Memory B cell (primary cell): ENCODE results near the gene IPPK.

Experiments used
- ATAC-seq: fragments of 150-1000 bp; cut with Tn5 transposase; 2 replicates; pipeline ENCODE4 v1.10.0; 2021; ENCODE audit warnings: low read depth, mild to moderate bottlenecking, moderate library complexity
- DNase-seq, 2 donors: peaks; one replicate each; pipeline ENCODE4 v3.0.0; 2022; ENCODE audit warnings: low spot score in 2 of 2
- H3K27ac Mint-ChIP-seq: one replicate; pipeline ENCODE4 v1.8.0; 2022; ENCODE audit warnings: mild to moderate bottlenecking, moderate library complexity, mixed read lengths
- H3K27me3 Mint-ChIP-seq: one replicate; pipeline ENCODE4 v1.8.0; 2022; ENCODE audit warnings: mixed read lengths
- H3K36me3 Mint-ChIP-seq: one replicate; pipeline ENCODE4 v1.8.0; 2022; ENCODE audit warnings: mild to moderate bottlenecking, mixed read lengths
- H3K4me1 Mint-ChIP-seq: one replicate; pipeline ENCODE4 v1.8.0; 2022; ENCODE audit warnings: mixed read lengths
- H3K4me3 Mint-ChIP-seq: one replicate; pipeline ENCODE4 v1.8.0; 2022; ENCODE audit warnings: mild to moderate bottlenecking, moderate library complexity, mixed read lengths
- H3K9me3 Mint-ChIP-seq: one replicate; pipeline ENCODE4 v1.8.0; 2022; ENCODE audit warnings: mixed read lengths

The IPPK gene

GRCh38 chr9:92668746-92669526, 995 bp downstream of the IPPK start:
- no peak for DNase-seq
- H3K27ac Mint-ChIP-seq = peak overlapping the region; percentile 94
- H3K36me3 Mint-ChIP-seq = peaks cover 9% of the 10 kb centered on the region
- peaks cover 28% of the 10 kb centered on the region for H3K4me1 Mint-ChIP-seq
- H3K27me3 Mint-ChIP-seq = no peaks in the 10 kb centered on the region
- ATAC-seq = no peak
- no peaks in the 10 kb centered on the region for H3K9me3 Mint-ChIP-seq
- peak overlapping the region; percentile 92 for H3K4me3 Mint-ChIP-seq

GRCh38 chr9:92666912-92667532, 2.9 kb downstream of the IPPK start:
- Mint-ChIP-seq H3K27me3 (no peaks in the 10 kb centered on the region), H3K4me3 (no peak overlapping the region), H3K9me3 (no peaks in the 10 kb centered on the region), H3K36me3 (peaks cover 6% of the 10 kb centered on the region), H3K27ac (no peak overlapping the region), H3K4me1 (peaks cover 29% of the 10 kb centered on the region)
- no peak for ATAC-seq
- DNase-seq = no peak

DNA sequence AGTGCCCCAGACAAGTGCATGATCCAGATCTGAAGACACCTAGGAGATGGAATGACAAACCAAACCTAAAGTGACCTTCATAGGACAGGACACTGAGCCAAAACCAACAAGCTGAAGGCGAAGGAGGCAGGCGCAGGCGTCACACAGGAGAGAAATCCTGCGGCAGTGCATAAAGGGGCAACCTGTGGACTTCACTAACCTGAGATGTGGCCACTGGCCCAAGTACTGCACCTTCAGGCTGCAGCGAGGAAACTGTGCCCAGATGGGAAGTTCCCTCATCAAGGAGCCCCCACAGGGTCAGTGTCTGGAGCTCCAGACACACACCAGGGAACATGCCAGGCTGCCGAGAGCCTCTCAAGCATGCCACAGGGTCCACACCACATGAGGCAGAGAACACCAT, 3.7 kb downstream of the IPPK start:
- Mint-ChIP-seq H3K36me3 (peaks cover 8% of the 10 kb centered on the region), H3K27ac (no peak overlapping the region), H3K27me3 (no peaks in the 10 kb centered on the region), H3K4me1 (peaks cover 29% of the 10 kb centered on the region), H3K4me3 (no peak overlapping the region), H3K9me3 (no peaks in the 10 kb centered on the region)
- no peak for ATAC-seq
- no peak for DNase-seq

DNA sequence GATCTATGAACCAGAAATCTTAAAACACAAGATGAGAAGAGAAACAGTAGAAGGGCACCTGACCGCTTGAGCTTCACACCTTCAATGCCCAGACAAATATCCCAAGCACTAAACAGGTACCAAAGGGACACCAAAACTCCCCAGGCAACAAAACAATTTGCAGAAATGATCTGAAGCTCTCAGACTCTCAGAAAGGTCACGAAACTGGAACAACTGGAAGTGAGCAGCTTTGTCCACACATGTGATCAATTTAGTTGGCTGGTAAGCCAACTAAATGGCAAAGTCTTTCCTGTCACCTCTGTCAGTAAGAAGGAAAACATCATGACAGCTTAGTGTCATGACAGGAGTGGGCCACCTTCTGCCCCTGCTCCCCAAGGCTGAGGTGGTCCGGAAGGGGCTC, 4.1 kb downstream of the IPPK start:
- H3K27me3 Mint-ChIP-seq = no peaks in the 10 kb centered on the region

GRCh38 chr9:92664394-92665152, 5.4 kb downstream of the IPPK start:
- Mint-ChIP-seq H3K27me3 (no peaks in the 10 kb centered on the region), H3K27ac (no peak overlapping the region), H3K36me3 (peaks cover 8% of the 10 kb centered on the region), H3K9me3 (no peaks in the 10 kb centered on the region), H3K4me3 (no peak overlapping the region), H3K4me1 (peaks cover 34% of the 10 kb centered on the region)
- DNase-seq (no peak), ATAC-seq (no peak)

More for the DNA sequence above, 4.1 kb downstream of the IPPK start:
- Mint-ChIP-seq H3K9me3 (no peaks in the 10 kb centered on the region), H3K4me1 (peaks cover 29% of the 10 kb centered on the region), H3K36me3 (peaks cover 8% of the 10 kb centered on the region), H3K27ac (no peak overlapping the region), H3K4me3 (no peak overlapping the region)
- ATAC-seq (no peak), DNase-seq (no peak)

DNA sequence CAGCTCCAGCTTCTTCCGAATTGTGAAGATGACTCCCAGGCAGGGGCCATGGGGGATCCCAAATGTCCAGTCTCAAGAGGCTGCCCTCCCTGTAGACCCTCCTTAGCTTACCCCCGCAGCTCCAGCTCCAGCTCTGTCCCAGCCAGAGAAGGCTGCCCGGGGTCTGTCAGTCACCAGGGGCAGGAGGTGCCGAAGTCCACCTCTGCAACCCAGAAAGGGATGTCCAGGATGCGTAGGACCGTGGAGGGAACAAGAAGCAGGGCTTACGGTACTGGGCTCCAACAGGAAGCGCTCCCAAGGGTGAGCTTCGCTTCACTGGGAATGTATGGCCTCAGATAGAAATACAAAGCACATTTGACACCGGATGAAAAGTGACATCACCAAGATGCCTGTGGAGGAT, 6.0 kb downstream of the IPPK start:
- DNase-seq (no peak), ATAC-seq (no peak)
- Mint-ChIP-seq H3K9me3 (no peaks in the 10 kb centered on the region), H3K36me3 (peaks cover 8% of the 10 kb centered on the region), H3K27me3 (no peaks in the 10 kb centered on the region), H3K4me1 (peaks cover 29% of the 10 kb centered on the region), H3K27ac (no peak overlapping the region), H3K4me3 (no peak overlapping the region)

DNA sequence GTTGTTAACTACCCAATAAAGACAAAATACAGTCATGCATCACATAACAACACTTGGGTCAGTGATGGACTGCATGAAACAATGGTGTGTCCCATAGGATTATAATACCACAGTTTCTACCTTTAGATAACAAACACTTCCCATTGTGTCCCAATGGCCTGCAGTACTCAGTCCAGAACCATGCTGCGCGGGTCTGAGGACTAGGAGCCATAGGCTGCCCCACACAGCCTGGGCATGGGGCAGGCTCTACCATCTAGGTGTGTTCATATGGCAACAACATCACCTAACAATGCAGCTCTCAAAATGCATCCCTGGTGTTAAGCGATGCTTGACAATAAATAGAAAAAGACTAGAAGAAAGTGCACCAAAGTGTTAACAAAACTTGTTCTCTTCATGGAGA, 6.8 kb downstream of the IPPK start:
- DNase-seq (no peak), ATAC-seq (no peak)
- Mint-ChIP-seq H3K27ac (no peak overlapping the region), H3K36me3 (peaks cover 8% of the 10 kb centered on the region), H3K27me3 (no peaks in the 10 kb centered on the region), H3K4me1 (peaks cover 24% of the 10 kb centered on the region), H3K9me3 (no peaks in the 10 kb centered on the region), H3K4me3 (no peak overlapping the region)

DNA sequence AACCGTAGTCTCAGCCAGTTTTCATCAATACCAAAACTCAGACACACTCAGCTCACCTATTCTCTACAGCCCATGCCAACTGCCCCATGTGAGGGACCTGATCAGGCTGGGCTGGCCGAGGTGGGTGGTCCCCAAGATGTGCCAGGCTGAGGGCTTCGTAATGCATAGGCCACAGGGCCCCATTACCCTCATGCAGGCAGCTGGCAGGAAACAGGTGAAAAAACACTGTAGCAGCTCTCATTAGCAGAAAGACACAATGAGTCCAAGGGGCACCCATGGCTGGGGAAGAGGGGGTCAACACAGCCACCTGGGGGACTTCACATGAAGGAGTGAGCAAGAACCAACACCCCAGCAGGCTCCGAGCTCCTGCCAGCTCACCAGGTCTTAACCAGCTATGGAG, 8.2 kb downstream of the IPPK start:
- H3K4me1 Mint-ChIP-seq = peaks cover 17% of the 10 kb centered on the region
- H3K9me3 Mint-ChIP-seq = no peaks in the 10 kb centered on the region
- DNase-seq = no peak
- no peaks in the 10 kb centered on the region for H3K27me3 Mint-ChIP-seq
- no peak overlapping the region for H3K4me3 Mint-ChIP-seq
- H3K36me3 Mint-ChIP-seq = peaks cover 7% of the 10 kb centered on the region
- ATAC-seq = no peak
- no peak overlapping the region for H3K27ac Mint-ChIP-seq

DNA sequence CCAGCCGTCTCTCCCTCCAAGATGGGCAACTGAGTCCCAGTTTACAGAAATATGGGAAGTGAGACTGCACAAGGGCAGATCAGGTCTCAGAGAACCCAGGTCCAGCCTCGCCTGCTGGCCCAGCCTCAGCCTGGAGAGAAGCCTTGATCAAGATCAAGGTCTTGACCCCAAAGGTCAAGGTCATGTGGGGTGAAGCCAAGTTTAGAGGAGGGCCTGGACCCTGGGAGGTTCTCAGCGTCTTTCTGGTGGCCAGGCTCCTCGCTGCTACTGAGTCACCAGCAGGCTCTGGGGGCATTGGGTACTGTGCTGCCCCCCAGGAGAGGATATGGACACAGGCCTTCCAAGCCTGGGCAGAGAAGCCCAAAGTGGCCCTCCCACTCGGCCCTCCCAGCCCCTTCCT, 8.8 kb downstream of the IPPK start:
- H3K36me3 Mint-ChIP-seq = peaks cover 9% of the 10 kb centered on the region
- no peak for ATAC-seq
- H3K27ac Mint-ChIP-seq = no peak overlapping the region
- no peak for DNase-seq
- H3K4me1 Mint-ChIP-seq = peaks cover 17% of the 10 kb centered on the region
- no peak overlapping the region for H3K4me3 Mint-ChIP-seq
- no peaks in the 10 kb centered on the region for H3K27me3 Mint-ChIP-seq
- no peaks in the 10 kb centered on the region for H3K9me3 Mint-ChIP-seq

GRCh38 chr9:92660266-92660665, 9.7 kb downstream of the IPPK start:
- Mint-ChIP-seq H3K27me3 (no peaks in the 10 kb centered on the region), H3K9me3 (no peaks in the 10 kb centered on the region), H3K36me3 (peaks cover 12% of the 10 kb centered on the region), H3K4me3 (no peak overlapping the region), H3K27ac (no peak overlapping the region), H3K4me1 (peaks cover 17% of the 10 kb centered on the region)
- ATAC-seq (no peak), DNase-seq (no peak)

GRCh38 chr9:92659601-92660000, 10.3 kb downstream of the IPPK start:
- Mint-ChIP-seq H3K9me3 (no peaks in the 10 kb centered on the region), H3K27me3 (no peaks in the 10 kb centered on the region), H3K4me3 (no peak overlapping the region), H3K4me1 (peaks cover 12% of the 10 kb centered on the region), H3K36me3 (peaks cover 14% of the 10 kb centered on the region), H3K27ac (no peak overlapping the region)
- ATAC-seq = no peak
- no peak for DNase-seq

DNA sequence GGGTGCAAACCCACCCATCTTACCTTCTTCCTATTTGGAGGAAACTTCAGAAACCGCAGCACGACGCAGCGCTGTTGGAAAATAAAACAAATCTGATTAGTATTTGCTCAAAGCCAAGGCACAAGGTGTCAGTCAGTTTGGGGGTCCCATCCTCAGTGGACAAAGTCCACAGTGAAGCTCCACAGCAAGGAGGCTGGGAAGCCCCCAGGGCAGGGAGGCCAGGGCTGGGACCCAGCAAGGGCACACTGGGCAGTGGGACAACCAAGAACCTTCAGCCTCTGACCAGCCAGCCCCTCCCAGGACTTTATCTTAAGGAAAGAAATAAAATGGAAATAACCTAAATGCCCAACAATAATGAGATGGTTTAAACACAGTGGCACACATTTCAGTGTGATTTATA, 11.3 kb downstream of the IPPK start:
- ATAC-seq (no peak), DNase-seq (no peak)
- Mint-ChIP-seq H3K36me3 (peaks cover 14% of the 10 kb centered on the region), H3K9me3 (no peaks in the 10 kb centered on the region), H3K27ac (no peak overlapping the region), H3K4me3 (no peak overlapping the region), H3K27me3 (no peaks in the 10 kb centered on the region), H3K4me1 (peaks cover 9% of the 10 kb centered on the region)

GRCh38 chr9:92658176-92658575, 11.8 kb downstream of the IPPK start:
- H3K27me3 Mint-ChIP-seq = no peaks in the 10 kb centered on the region
- no peak overlapping the region for H3K4me3 Mint-ChIP-seq
- no peaks in the 10 kb centered on the region for H3K9me3 Mint-ChIP-seq
- no peak for DNase-seq
- peaks cover 8% of the 10 kb centered on the region for H3K4me1 Mint-ChIP-seq
- ATAC-seq = no peak
- H3K36me3 Mint-ChIP-seq = peaks cover 16% of the 10 kb centered on the region
- no peak overlapping the region for H3K27ac Mint-ChIP-seq

GRCh38 chr9:92657296-92658094, 12.4 kb downstream of the IPPK start:
- DNase-seq (no peak), ATAC-seq (no peak)
- Mint-ChIP-seq H3K4me1 (peaks cover 6% of the 10 kb centered on the region), H3K27ac (no peak overlapping the region), H3K9me3 (no peaks in the 10 kb centered on the region), H3K4me3 (no peak overlapping the region), H3K27me3 (no peaks in the 10 kb centered on the region), H3K36me3 (peaks cover 20% of the 10 kb centered on the region)
